HFFc6 (cell line): ENCODE measurements around the gene ABHD16B. TPM values are rescaled to one million over a fixed set of nuclear protein-coding genes. Genes with fewer than 3 reads are reported as not detected.

Source experiments
- DNase-seq: peaks from one replicate; pipeline ENCODE4 v3.0.0-alpha.2; 2018
- H3K27ac Mint-ChIP-seq: 2 replicates; pipeline ENCODE4 v1.8.0; 2020; ENCODE audit warnings: mild to moderate bottlenecking, mixed read lengths
- H3K27me3 Mint-ChIP-seq: 2 replicates; pipeline ENCODE4 v1.8.0; 2021; ENCODE audit warnings: mild to moderate bottlenecking, moderate library complexity, mixed read lengths; ENCODE audit not compliant: insufficient read depth
- H3K36me3 Mint-ChIP-seq: 2 replicates; pipeline ENCODE4 v1.8.0; 2021; ENCODE audit warnings: low read depth, mixed read lengths
- H3K4me1 Mint-ChIP-seq: 2 replicates; pipeline ENCODE4 v1.8.0; 2020; ENCODE audit warnings: low read depth, mixed read lengths
- H3K4me3 Mint-ChIP-seq: 2 replicates; pipeline ENCODE4 v1.8.0; 2020; ENCODE audit warnings: mild to moderate bottlenecking, moderate library complexity, mixed read lengths
- H3K9me3 Mint-ChIP-seq: 2 replicates; pipeline ENCODE4 v1.8.0; 2020; ENCODE audit warnings: mild to moderate bottlenecking, mixed read lengths
- total RNA-seq, 6 experiments: library from RNA; stranded (reverse); fragmentation: NEBNext Ultra II Directional; extraction: Animal tissue kit (Norgen Biotek cat#: 25700); gene quantifications; 2 replicates in 1 of 6; 3 replicates in 5 of 6; pipeline ENCODE4 v1.2.3, GENCODE V29; 2021
- TF ChIP-seq, protein P1 (sequence below): fragments of 200-600 bp; sonication (generic); IDR thresholded peaks from 2 replicates; pipeline ENCODE4 v1.5.0; 2021; ENCODE audit warnings: antibody characterized with exemption, mild to moderate bottlenecking

Gene ABHD16B
- total RNA-seq, 6 experiments from 2014 or later, result not detected

DNA sequence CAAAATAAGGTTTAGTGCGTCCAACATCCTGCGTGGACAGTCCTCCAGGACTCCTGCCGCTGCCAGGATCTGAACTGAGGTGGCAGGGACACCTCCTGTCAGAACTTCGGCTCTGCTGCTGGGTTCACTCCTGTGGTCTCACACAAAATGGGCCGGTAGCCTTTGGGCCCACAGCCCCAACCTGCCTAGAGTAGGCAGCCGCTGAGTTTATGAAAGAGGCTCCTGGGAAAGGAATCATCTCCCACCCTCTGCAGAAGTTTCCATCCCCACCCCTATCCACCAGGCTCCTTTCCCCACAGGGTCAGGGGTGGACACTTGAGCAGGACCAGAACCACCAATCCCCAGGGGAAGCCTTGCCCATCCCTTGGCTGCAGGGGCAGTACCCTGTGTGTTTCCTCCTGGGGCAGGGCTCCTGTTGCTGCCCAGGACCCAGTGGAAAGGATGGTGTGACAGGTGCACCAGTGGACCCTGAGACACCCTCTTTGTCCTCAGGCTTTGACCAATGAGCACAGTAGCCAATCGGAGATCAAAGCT, 2.1 kb upstream of the ABHD16B start:
- DNase-seq, result no peak
- Mint-ChIP-seq H3K27ac (no peak overlapping the region), H3K27me3 (peaks cover 8% of the 10 kb centered on the region; the same call in 1 of the 2 replicates), H3K4me3 (no peak overlapping the region), H3K9me3 (no peaks in the 10 kb centered on the region), H3K4me1 (peaks cover 26% of the 10 kb centered on the region), H3K36me3 (peaks cover 13% of the 10 kb centered on the region)
- TF ChIP-seq, protein P1, sequence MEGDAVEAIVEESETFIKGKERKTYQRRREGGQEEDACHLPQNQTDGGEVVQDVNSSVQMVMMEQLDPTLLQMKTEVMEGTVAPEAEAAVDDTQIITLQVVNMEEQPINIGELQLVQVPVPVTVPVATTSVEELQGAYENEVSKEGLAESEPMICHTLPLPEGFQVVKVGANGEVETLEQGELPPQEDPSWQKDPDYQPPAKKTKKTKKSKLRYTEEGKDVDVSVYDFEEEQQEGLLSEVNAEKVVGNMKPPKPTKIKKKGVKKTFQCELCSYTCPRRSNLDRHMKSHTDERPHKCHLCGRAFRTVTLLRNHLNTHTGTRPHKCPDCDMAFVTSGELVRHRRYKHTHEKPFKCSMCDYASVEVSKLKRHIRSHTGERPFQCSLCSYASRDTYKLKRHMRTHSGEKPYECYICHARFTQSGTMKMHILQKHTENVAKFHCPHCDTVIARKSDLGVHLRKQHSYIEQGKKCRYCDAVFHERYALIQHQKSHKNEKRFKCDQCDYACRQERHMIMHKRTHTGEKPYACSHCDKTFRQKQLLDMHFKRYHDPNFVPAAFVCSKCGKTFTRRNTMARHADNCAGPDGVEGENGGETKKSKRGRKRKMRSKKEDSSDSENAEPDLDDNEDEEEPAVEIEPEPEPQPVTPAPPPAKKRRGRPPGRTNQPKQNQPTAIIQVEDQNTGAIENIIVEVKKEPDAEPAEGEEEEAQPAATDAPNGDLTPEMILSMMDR, result no peak

DNA sequence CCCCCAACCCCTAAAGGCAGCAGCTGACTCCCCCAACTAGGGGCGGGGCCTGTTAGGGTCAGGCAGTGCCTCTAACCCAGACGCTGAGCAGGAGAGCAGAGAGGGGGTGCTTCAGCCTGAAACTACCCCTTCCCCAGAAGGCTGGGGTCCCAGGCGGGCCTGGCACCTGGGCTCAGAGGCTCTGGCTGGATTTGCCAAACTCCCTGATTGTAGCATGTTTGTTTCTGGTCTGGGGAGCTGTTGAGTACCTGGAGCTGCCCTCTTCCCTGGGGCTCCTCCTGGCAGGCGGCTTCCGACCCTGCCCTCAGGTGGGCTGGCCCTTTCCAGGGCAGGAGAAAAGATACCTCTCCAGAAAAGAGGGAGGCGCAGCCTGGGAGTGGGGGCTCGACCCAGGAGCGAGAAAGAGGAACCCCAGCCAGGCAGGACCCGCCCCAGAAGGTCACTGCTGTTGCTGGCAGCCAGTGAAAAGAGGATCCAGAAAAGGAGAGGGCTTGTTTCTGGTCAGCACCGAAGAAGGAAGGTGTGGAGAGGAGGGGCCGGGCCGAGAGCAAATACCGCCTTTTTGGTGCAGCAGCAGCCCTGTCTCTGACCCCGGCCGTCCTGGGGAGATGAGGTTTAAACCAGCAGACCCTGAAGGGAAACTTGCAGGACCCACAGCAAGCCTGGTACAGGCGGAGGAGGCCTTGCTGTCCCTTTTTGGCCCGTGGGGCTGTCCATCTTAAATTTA, 810 bp upstream of the ABHD16B start:
- H3K27me3 Mint-ChIP-seq, result peaks cover 8% of the 10 kb centered on the region; the same call in 1 of the 2 replicates
- no peak for DNase-seq
- no peaks in the 10 kb centered on the region for H3K9me3 Mint-ChIP-seq
- H3K4me1 Mint-ChIP-seq, result peaks cover 26% of the 10 kb centered on the region
- H3K36me3 Mint-ChIP-seq, result peaks cover 13% of the 10 kb centered on the region
- no peak overlapping the region for H3K27ac Mint-ChIP-seq
- TF ChIP-seq, protein P1, result no peak
- H3K4me3 Mint-ChIP-seq, result no peak overlapping the region

DNA sequence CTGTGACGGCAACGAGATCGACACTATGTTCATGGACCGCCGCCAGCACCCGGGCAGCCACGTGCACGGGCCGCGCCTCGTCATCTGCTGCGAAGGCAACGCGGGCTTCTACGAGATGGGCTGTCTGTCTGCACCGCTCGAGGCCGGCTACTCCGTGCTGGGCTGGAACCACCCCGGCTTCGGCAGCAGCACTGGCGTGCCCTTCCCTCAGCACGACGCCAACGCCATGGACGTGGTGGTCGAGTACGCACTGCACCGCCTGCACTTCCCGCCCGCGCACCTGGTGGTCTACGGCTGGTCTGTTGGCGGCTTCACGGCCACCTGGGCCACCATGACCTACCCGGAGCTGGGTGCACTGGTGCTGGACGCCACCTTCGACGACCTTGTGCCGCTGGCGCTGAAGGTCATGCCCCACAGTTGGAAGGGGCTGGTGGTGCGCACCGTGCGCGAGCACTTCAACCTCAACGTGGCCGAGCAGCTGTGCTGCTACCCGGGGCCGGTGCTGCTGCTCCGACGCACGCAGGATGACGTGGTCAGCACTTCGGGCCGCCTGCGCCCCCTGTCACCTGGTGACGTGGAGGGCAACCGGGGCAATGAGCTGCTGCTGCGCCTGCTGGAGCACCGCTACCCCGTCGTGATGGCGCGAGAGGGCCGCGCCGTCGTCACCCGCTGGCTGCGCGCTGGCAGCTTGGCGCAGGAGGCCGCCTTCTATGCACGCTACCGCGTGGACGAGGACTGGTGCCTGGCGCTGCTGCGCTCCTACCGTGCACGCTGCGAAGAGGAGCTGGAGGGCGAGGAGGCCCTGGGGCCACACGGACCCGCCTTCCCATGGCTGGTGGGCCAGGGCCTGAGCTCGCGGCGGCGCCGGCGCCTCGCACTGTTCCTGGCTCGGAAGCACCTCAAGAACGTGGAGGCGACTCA, 943 bp downstream of the ABHD16B start:
- DNase-seq, result no peak
- Mint-ChIP-seq H3K4me3 (no peak overlapping the region), H3K9me3 (no peaks in the 10 kb centered on the region), H3K4me1 (peaks cover 33% of the 10 kb centered on the region), H3K27me3 (no peaks in the 10 kb centered on the region), H3K36me3 (peaks cover 22% of the 10 kb centered on the region), H3K27ac (no peak overlapping the region)
- TF ChIP-seq, protein P1, result no peak

DNA sequence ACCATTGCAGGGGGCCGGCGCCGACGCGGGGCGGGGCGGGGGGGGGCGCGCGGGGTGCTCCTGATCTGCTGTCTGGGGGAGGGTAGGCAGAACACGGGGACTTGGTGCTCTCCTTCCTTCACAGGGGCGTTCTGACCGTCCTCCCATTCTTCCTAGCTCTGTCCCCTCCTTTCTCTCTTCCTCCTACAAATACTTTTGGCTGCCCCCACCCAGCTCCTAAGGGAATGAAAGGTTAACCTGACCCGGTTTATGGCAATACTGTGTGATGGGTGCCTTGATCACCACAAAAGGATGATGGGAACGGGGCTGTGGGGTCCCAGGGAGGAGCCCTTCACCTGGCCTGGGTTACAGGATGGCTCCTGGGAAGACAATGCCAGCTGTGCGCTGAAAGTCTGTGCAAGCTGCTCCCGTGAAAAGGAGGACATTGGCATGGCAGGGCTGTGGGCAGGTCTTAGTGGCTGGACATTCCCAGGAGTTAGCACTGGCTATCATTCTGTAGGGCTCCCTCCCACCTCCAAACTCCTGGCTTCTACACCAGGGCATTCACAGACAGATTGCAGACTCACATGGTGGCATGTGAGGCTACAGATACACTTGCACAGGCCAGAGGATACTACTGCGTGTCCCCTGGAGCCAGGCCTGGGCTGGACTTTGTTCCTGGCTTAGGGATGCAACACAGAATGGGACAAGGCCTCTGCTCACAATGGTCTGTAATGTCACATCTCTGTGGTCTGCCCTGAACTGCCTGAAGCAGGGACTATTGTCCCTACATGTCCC, 1.9 kb downstream of the ABHD16B start:
- peaks cover 33% of the 10 kb centered on the region for H3K4me1 Mint-ChIP-seq
- H3K9me3 Mint-ChIP-seq, result no peaks in the 10 kb centered on the region
- H3K4me3 Mint-ChIP-seq, result peak overlapping the region; percentile 97
- H3K27me3 Mint-ChIP-seq, result no peaks in the 10 kb centered on the region
- peak overlapping the region; percentile 99 for H3K27ac Mint-ChIP-seq
- TF ChIP-seq, protein P1, result no peak
- peaks cover 26% of the 10 kb centered on the region for H3K36me3 Mint-ChIP-seq
- DNase-seq, result no peak
